Activated naive CD8-positive, alpha-beta T cell treated with anti-CD3 and anti-CD28 coated beads, Interleukin-2, amount 50 U/mL, for 24 hours (primary cell): ENCODE results near the gene CCDC68.

ENCODE experiments used
- ATAC-seq: fragments of 150-1000 bp; cut with Tn5 transposase; one replicate; pipeline ENCODE4 v1.10.0; 2021
- DNase-seq: peaks from one replicate; pipeline ENCODE4 v3.0.0; 2021
- H3K27ac Mint-ChIP-seq: one replicate; pipeline ENCODE4 v1.8.0; 2021; ENCODE audit warnings: mild to moderate bottlenecking, mixed read lengths
- H3K27me3 Mint-ChIP-seq: one replicate; pipeline ENCODE4 v1.8.0; 2021; ENCODE audit warnings: mixed read lengths
- H3K36me3 Mint-ChIP-seq: one replicate; pipeline ENCODE4 v1.8.0; 2021; ENCODE audit warnings: low read depth, mixed read lengths
- H3K4me1 Mint-ChIP-seq: one replicate; pipeline ENCODE4 v1.8.0; 2021; ENCODE audit warnings: mixed read lengths
- H3K4me3 Mint-ChIP-seq: one replicate; pipeline ENCODE4 v1.8.0; 2021; ENCODE audit warnings: mild to moderate bottlenecking, moderate library complexity, mixed read lengths
- H3K9me3 Mint-ChIP-seq: one replicate; pipeline ENCODE4 v1.8.0; 2021; ENCODE audit warnings: mixed read lengths

The CCDC68 gene, protein sequence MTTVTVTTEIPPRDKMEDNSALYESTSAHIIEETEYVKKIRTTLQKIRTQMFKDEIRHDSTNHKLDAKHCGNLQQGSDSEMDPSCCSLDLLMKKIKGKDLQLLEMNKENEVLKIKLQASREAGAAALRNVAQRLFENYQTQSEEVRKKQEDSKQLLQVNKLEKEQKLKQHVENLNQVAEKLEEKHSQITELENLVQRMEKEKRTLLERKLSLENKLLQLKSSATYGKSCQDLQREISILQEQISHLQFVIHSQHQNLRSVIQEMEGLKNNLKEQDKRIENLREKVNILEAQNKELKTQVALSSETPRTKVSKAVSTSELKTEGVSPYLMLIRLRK

DNA sequence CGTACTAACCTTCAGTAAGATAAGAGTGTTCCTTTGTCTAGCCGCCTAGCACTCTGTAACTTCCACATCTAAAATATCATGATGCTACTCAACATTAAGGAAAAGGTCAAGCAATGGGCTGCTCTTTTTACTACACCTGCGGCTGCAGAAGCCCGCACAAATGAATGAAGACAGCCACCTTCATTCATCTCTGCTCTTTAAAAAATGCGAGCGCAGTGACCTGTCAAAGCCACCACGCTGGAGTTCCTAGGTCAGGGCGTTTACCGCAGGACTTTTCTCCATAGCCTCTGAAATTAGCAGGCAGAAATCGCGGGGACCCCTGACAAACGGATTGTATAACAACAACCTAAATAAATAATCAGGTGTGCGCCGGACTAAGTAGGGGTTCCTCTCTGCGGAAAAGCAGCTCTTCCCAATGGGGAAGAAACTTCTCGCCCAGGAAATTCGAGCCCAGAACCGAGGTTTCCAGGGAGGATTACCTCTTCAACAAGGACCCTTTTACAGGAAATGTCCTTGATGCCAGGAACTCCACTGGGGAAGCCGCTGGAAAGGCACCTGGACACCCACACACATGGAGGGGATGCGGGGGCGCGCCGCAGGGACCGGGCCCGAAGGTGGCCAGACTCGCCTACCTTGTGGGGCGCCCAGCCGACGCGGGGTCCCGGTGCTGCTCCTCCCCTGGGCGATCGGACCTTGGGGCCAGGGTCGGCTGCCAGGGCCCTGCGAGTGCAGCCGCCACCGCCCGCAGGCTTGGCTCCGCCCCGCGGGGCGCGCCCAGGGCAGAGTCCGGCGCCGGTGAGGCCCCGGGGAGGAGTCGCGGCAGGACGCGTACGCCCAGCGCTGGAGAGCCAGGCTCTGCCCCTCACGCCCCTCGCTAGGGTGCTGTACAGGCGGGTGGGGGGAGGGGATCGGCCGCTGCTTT, at the start of gene CCDC68:
Gene CCDC68 (minus strand): TSS at position 758 of the 922 bp plus-strand sequence. CDS start 16,670 bp downstream, outside the sequence.
- H3K27ac Mint-ChIP-seq, result no peak within 1 kb of the TSS
- no peak for ATAC-seq
- no peaks in the 10 kb centered on the region for H3K36me3 Mint-ChIP-seq
- H3K4me3 Mint-ChIP-seq, result no peak within 1 kb of the TSS
- H3K4me1 Mint-ChIP-seq, result no peaks in the 10 kb centered on the region
- no peaks in the 10 kb centered on the region for H3K9me3 Mint-ChIP-seq
- no peak for DNase-seq
- peaks cover 54% of the 10 kb centered on the region for H3K27me3 Mint-ChIP-seq

DNA sequence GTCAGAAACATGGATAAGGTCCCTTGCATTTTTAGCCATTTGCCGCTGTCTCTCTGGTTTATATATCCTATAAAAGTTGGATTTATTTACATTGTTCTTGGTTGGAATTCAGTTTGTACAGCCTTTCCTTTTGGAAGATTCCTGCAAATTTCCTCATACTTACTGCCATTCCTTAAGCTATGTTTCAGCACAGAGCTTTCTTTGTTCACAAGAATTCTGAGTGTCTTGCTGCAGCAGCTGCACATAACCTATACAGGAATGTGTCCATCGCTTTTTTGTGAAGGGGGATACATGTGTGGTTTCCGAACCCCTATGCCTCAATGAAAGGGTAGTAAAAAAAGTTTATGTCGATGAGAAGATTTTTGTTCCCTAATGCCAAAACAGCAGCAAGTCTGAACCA, 48.3 kb upstream of the CCDC68 start:
- Mint-ChIP-seq H3K27ac (no peak overlapping the region), H3K4me3 (no peak overlapping the region), H3K9me3 (no peaks in the 10 kb centered on the region), H3K4me1 (no peaks in the 10 kb centered on the region), H3K36me3 (no peaks in the 10 kb centered on the region), H3K27me3 (peaks cover 4% of the 10 kb centered on the region)
- no peak for DNase-seq
- ATAC-seq, result no peak

DNA sequence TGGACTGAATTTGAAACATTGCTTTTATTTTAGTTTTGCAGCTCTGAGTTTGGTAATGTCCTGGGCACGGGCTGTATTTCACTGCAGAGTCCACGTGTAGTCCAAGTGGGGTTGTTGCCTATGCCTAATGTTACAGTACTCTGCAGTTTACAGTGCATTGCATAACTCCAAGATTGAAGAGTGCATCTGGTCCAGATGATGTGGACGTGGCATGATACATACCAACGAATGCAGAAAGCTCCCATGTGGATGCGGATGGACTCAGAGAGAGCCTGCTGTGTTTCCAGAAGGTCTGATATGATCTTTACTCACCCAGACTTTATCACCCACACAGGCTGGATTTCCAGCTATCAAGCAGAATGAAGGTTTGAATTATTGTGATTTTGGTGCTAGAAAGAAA, 44.4 kb upstream of the CCDC68 start:
- Mint-ChIP-seq H3K27ac (no peak overlapping the region), H3K27me3 (peaks cover 7% of the 10 kb centered on the region), H3K4me1 (no peaks in the 10 kb centered on the region), H3K4me3 (no peak overlapping the region), H3K36me3 (no peaks in the 10 kb centered on the region), H3K9me3 (no peaks in the 10 kb centered on the region)
- DNase-seq (no peak), ATAC-seq (no peak)

DNA sequence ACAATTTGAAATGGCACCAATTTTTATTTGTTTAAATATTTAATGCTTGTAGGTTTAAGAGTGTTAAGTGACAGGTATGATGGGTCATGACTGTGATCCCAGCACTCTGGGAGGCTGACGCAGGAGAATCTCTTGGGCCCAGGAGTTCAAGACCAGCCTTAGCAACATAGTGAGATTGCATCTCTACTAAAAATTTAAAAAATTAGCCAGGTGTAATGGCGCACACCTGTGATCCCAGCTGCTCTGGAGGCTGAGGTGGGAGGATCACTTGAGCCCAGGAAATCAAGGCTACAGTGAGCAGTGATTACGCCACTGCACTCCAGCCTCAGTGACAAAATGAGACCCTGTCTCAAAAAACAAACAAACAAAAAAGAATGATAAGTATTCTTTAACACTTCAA, 43.0 kb upstream of the CCDC68 start:
- H3K4me1 Mint-ChIP-seq, result no peaks in the 10 kb centered on the region
- no peak overlapping the region for H3K27ac Mint-ChIP-seq
- no peaks in the 10 kb centered on the region for H3K9me3 Mint-ChIP-seq
- H3K4me3 Mint-ChIP-seq, result no peak overlapping the region
- peaks cover 3% of the 10 kb centered on the region for H3K27me3 Mint-ChIP-seq
- no peaks in the 10 kb centered on the region for H3K36me3 Mint-ChIP-seq
- ATAC-seq, result no peak
- no peak for DNase-seq

DNA sequence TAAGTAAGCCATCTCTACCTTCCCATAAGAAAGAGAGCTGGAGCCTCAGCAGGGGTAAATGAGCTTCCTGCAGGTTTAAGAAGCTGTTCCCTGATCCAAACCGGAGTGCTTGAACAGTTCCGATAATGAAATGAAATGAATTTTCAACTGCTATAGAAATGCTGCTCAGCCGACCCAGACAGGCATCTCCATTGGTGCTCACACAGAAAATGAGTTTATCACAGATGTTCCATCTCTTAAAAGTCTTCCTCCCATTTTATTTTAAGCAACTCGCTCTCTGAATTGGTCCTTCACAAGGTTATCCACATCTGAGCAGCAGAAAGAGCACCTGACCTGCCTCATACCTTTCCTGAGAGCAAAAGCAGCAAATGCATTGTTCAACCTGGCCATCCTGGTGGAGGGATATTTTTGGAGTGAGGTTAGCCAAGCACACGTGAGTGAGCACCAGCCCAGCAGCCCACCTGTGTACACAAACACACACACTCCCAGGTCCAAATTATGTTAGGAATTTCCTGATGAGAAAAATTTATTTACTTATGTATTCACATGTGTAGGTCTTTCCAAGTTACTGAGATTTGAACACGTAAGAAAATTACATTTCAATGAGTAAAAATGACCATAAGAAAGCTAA, 42.2 kb upstream of the CCDC68 start:
- Mint-ChIP-seq H3K4me1 (no peaks in the 10 kb centered on the region), H3K27me3 (peaks cover 3% of the 10 kb centered on the region), H3K9me3 (no peaks in the 10 kb centered on the region), H3K27ac (no peak overlapping the region), H3K36me3 (no peaks in the 10 kb centered on the region), H3K4me3 (no peak overlapping the region)
- no peak for ATAC-seq
- DNase-seq, result no peak

DNA sequence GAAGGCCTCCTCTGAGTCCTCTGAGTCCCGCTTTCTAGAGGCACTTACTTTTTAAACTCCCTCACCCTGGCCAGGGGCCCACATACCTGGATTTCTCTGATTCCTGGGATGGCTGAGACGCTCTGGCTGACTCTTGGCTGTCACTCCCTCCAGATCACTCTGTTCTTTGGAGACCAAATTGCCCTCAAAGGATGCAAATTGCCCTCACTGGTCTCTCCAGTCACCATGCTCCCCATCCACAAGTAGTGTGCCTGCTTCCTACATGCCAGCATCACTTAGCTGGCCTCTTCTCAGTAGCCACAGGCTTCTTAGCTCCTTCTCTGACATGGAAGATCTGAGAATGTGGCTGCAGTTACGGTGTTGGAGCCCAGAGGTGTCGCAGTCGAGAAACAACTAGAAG, 41.3 kb upstream of the CCDC68 start:
- no peak for DNase-seq
- ATAC-seq, result no peak
- Mint-ChIP-seq H3K4me1 (no peaks in the 10 kb centered on the region), H3K27ac (no peak overlapping the region), H3K9me3 (no peaks in the 10 kb centered on the region), H3K4me3 (no peak overlapping the region), H3K27me3 (peaks cover 3% of the 10 kb centered on the region), H3K36me3 (no peaks in the 10 kb centered on the region)

DNA sequence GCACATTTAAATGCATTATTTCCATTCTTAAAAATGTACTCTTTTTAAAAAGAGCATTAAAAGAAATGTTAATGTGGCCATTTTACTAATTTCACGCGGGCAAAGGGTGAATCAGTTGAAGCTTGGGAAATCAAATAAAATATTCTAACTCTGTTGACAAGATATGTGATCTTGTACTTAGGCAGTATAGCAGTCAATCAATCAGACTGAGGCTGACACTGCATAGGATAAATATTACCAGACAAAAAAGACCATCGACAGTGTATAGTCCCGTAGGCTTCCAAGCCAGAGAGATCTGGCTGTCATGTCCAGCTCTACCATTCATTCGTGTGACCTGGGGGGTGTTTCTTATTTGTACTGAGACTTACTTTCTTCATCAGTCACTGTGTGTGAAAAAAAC, 39.8 kb upstream of the CCDC68 start:
- no peaks in the 10 kb centered on the region for H3K4me1 Mint-ChIP-seq
- no peak overlapping the region for H3K27ac Mint-ChIP-seq
- no peaks in the 10 kb centered on the region for H3K36me3 Mint-ChIP-seq

DNA sequence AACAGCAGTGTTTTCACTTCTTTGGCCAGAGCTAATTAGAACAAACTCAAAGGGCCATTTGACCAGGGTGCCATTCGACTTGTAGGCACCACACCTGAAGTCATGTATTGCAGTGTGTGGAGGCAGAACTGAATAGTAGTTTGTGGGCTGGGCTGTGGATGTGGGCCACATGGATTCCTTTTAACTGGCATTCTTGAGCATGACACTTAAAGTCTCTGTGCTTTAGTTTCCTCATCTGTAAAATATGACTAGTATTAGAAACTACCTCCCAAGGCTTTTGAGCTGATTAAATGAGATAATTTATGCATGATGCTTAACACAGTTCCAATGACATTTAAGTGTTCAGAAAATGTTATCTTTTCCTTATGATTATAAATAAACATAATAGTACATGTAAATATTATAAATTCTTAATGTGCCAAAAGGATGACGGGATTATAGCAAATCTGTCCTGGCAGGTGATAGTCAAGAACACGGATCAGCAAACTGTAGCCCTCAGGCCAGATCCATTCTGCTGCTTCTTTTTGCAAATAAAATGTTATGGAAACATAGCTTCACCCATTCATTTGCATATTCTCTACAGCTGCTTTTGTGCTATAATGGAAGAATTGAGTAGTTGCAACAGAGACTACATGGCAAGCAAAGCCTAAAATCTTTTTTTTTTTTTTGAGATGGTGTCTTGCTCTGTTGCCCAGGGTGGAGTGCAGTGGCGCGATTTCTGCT, 36.3 kb upstream of the CCDC68 start:
- ATAC-seq, result no peak
- Mint-ChIP-seq H3K36me3 (no peaks in the 10 kb centered on the region), H3K27me3 (peaks cover 7% of the 10 kb centered on the region), H3K9me3 (peaks cover 4% of the 10 kb centered on the region), H3K27ac (no peak overlapping the region), H3K4me1 (no peaks in the 10 kb centered on the region), H3K4me3 (no peak overlapping the region)
- DNase-seq, result no peak

More for the DNA sequence above, 39.8 kb upstream of the CCDC68 start:
- Mint-ChIP-seq H3K4me3 (no peak overlapping the region), H3K9me3 (peaks cover 4% of the 10 kb centered on the region), H3K27me3 (peaks cover 3% of the 10 kb centered on the region)
- DNase-seq (no peak), ATAC-seq (no peak)

DNA sequence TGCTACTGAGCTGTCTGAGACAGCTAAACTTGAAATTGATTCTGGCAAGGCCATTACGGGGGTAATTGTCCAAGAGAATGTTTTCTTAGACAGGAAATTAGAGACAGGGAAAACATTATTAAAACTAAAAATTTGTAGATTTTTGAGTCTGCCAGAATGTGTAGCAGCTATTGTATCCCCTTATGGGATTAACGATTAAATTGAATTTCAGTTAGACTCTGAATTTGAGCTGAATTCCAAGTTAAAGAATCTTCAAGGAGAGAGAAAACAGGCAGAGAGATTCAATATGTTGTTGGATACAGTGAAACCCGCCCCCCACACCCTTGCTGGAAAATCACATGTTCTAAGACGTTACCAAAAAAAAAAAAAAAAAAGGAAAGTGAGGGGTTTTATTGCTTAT, 32.7 kb upstream of the CCDC68 start:
- Mint-ChIP-seq H3K4me3 (no peak overlapping the region), H3K27me3 (peaks cover 7% of the 10 kb centered on the region), H3K27ac (no peak overlapping the region), H3K36me3 (no peaks in the 10 kb centered on the region), H3K9me3 (peaks cover 4% of the 10 kb centered on the region), H3K4me1 (no peaks in the 10 kb centered on the region)
- DNase-seq, result no peak
- no peak for ATAC-seq

DNA sequence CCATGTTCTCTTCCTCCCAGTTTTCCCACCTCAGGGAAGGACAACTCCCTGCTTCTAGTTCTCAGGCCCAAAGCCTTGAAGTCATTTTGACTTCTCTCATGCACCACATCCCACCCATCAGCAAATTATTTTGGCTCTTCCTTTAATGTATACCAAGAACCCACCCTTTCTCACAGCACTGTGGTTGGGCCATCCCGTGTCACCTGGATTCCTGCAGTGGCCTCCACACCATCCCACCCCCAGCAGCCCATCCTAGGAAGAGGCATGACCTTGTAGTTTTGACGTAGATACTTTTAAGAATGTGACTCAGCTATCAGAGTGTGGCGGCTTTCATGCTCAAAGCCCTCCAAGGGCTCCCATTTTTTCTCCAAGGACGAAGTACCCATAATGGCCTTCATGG, 25.6 kb upstream of the CCDC68 start:
- DNase-seq, result no peak
- Mint-ChIP-seq H3K36me3 (no peaks in the 10 kb centered on the region), H3K9me3 (no peaks in the 10 kb centered on the region), H3K27me3 (peaks cover 9% of the 10 kb centered on the region), H3K27ac (no peak overlapping the region), H3K4me3 (no peak overlapping the region), H3K4me1 (no peaks in the 10 kb centered on the region)
- no peak for ATAC-seq

DNA sequence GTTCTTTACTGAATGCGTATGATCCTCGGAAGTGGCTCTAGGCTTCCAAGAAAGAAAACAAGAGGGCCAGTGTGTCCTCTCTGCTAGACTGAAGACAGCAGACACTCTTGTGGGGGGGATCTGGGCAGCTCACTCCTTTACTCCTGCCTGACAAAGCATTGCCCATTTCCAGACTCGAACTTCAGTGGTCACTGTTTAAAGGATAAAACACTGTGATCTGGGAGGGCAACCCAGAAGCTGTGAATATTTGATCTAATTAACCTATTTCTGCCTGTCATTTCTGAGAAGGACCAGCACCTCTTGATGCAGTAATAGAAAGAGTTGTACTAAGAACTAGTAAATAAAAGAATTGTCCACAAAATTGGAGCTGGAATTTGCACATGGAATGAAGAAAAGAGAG, 24.5 kb upstream of the CCDC68 start:
- Mint-ChIP-seq H3K27me3 (peaks cover 9% of the 10 kb centered on the region), H3K27ac (no peak overlapping the region), H3K9me3 (no peaks in the 10 kb centered on the region), H3K4me1 (no peaks in the 10 kb centered on the region), H3K4me3 (no peak overlapping the region), H3K36me3 (no peaks in the 10 kb centered on the region)
- DNase-seq (no peak), ATAC-seq (no peak)

DNA sequence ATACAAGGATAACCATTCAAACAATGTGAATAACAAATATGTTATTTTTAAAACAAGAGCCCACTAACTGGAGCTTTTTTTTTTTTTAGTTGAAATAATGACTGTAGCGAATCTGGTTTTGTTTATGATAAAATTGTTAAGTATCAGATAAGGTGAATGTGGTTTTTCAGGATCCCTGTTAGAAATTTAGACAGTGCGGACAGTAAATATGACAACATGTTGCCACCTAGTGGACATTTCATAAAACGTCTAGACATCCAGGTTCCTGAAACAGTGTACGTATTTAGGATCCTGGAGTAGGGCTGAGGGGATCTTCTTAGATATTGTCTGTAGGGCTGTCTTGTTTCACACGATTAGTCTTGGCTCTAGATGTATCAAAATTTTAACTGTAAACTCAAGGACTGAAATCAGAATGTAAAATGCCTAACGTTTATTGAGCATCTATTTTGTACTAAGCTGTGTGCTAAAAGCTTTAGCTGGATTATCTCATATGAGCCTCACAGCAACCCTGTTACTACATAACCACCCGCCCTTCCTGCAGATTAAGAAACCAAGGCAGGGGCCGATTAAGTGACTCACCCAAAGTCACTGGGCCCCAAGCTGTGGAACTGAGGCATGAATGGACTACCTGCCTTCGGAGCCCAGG, 23.9 kb upstream of the CCDC68 start:
- Mint-ChIP-seq H3K27me3 (peaks cover 9% of the 10 kb centered on the region), H3K9me3 (no peaks in the 10 kb centered on the region), H3K36me3 (no peaks in the 10 kb centered on the region), H3K4me1 (no peaks in the 10 kb centered on the region), H3K4me3 (no peak overlapping the region), H3K27ac (no peak overlapping the region)
- DNase-seq, result no peak
- peak; percentile 33 for ATAC-seq

DNA sequence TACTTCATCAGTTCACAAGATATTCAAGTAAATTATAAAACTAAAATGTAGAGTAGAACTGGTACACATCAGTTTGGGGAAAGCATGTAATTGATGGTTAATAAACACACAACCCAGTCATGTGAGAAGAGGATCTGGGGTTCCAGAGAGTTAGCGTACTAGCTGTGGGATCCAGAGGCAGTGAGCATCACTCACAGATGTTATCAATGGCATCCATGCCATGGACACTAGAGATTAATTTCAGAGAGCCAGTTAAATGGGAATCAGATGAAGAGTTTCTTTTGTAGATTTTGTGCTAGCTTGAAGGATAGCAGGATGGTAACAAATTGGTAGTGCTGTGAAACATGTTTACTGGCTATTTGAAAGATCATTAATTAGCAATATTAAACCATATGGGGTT, 21.8 kb upstream of the CCDC68 start:
- Mint-ChIP-seq H3K4me3 (no peak overlapping the region), H3K27me3 (peaks cover 9% of the 10 kb centered on the region), H3K9me3 (no peaks in the 10 kb centered on the region), H3K27ac (no peak overlapping the region), H3K4me1 (no peaks in the 10 kb centered on the region), H3K36me3 (no peaks in the 10 kb centered on the region)
- DNase-seq (no peak), ATAC-seq (no peak)

DNA sequence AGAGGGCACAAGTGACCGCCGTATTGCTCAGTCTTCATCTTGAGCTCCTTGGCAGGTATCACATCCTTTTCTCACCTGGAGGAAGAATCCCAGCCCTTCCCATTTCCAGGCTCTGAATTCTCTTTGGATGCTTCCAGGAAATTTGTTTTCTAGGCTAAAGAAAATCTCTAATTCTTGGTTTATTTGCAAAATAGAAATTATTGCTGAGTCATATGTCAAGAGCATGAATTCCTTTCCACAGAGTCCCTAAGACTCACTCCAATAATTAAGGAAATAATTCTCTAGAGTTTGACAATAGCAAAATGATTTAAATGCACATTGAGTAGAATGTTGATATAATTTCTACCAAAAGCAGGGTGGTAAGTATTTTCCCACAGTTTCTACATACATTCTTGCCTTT, 16.3 kb upstream of the CCDC68 start:
- no peak for DNase-seq
- H3K4me1 Mint-ChIP-seq, result no peaks in the 10 kb centered on the region

More for the DNA sequence above, 16.3 kb upstream of the CCDC68 start:
- no peaks in the 10 kb centered on the region for H3K9me3 Mint-ChIP-seq
- ATAC-seq, result no peak
- no peak overlapping the region for H3K4me3 Mint-ChIP-seq
- H3K27ac Mint-ChIP-seq, result no peak overlapping the region
- H3K27me3 Mint-ChIP-seq, result peaks cover 2% of the 10 kb centered on the region
- H3K36me3 Mint-ChIP-seq, result no peaks in the 10 kb centered on the region
